LNCaP clone FGC (cell line): ENCODE results near the gene PFN4.

Source experiments
- DNase-seq: peaks from one replicate; pipeline ENCODE4 v3.0.0-alpha.2; 2011; ENCODE audit warnings: low read depth
- H3K4me3 ChIP-seq: 2 replicates; pipeline ENCODE4 v1.5.1; 2011; ENCODE audit warnings: mild to moderate bottlenecking, low read depth, low read length, control low read depth
- CTCF ChIP-seq: IDR thresholded peaks from 2 replicates; pipeline ENCODE4 v1.5.1; 2012; ENCODE audit warnings: mild to moderate bottlenecking; ENCODE audit not compliant: control insufficient read depth, insufficient read depth; ENCODE audit errors: extremely low read depth

Gene PFN4

GRCh38 chr2:24087032-24087431 lies 36.1 kb downstream of the PFN4 start:
- H3K4me3 ChIP-seq = no peak overlapping the region
- TF ChIP-seq CTCF = no peak
- DNase-seq = no peak

- no peak for TF ChIP-seq CTCF
- DNase-seq = no peak
- no peak overlapping the region for H3K4me3 ChIP-seq
Observed at GRCh38 chr2:24086241-24086640, 36.9 kb downstream of the PFN4 start.

- H3K4me3 ChIP-seq = peak overlapping the region; percentile 57
- no peak for TF ChIP-seq CTCF
- no peak for DNase-seq
Observed at GRCh38 chr2:24085200-24085489, 38.0 kb downstream of the PFN4 start.

- DNase-seq = no peak
- peak within 1 kb of the TSS; percentile 57 for H3K4me3 ChIP-seq
- TF ChIP-seq CTCF = peak; percentile 98
Observed at GRCh38 chr2:24084386-24085199, 38.5 kb downstream of the PFN4 start, which contains the start of gene TP53I3. TSS of gene TP53I3 (minus strand) at chr2:24084834. CDS start at chr2:24084326, 508 bp downstream.

GRCh38 chr2:24083567-24084385 lies 39.4 kb downstream of the PFN4 start:
- H3K4me3 ChIP-seq = peak overlapping the region; percentile 57
- peak; percentile 48 for DNase-seq
- TF ChIP-seq CTCF = no peak

- TF ChIP-seq CTCF = no peak
- no peak for DNase-seq
- no peak overlapping the region for H3K4me3 ChIP-seq
Observed at GRCh38 chr2:24082787-24083566, 40.2 kb downstream of the PFN4 start.
